NCI-H69 (cell line): Measurements from ENCODE around the gene SLC9C2.
"Not testable (repeated sequence)": the region's sequence is repeated elsewhere in the genome, so short reads cannot be mapped to it uniquely, and the experiment has no call there.

Experiments used
- DNase-seq: peaks from one replicate; lab custom pipeline; 2025; lab: John Stamatoyannopoulos, UW

The SLC9C2 gene

GRCh38 chr1:173525926-173526325 is 76.9 kb downstream of the SLC9C2 start:
- DNase-seq = no peak

- DNase-seq = no peak
Measured at GRCh38 chr1:173523329-173523728, 79.5 kb downstream of the SLC9C2 start.

DNA sequence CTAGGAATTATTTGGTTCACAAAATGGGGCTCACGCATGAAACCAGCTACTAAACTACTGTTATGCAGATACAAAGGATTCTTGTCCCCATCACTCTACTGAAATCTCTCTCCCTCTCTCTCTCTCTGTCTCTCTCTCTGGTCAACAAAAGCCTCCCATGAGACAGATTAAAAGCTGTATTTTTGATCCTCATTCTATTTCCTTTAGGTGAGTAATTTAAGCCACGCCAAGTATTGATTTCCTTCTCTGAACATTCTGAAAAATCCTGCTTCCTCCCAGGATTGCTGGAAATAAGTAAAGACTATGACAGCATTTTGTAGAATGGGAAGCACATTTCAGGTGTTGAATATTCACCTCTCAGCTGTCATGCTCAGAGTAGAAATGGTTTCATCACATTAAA is 82.1 kb downstream of the SLC9C2 start:
- DNase-seq = no peak

GRCh38 chr1:173514503-173514902 is 88.4 kb downstream of the SLC9C2 start:
- DNase-seq = not testable (repeated sequence)

- no peak for DNase-seq
Measured at GRCh38 chr1:173509797-173510196, 93.1 kb downstream of the SLC9C2 start.

GRCh38 chr1:173508541-173508940 is 94.3 kb downstream of the SLC9C2 start:
- DNase-seq = no peak

DNA sequence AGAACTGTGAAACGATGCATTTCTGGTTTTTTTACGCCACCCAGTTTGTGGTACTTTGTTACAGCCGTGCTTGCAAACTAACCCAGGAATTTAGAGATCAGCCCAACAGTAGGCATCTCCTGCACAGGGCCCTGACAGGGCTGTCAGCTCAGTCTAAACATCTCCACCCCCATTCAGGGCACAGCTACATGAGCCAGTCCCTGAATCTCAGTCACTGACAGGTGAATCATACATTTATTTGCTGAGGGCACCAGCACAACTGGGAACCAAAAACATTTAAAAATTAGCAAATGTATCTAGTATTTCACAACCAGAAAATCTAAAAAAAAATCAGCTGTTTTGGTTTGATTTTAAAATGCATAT is 95.0 kb downstream of the SLC9C2 start:
- DNase-seq = peak; percentile 38

DNA sequence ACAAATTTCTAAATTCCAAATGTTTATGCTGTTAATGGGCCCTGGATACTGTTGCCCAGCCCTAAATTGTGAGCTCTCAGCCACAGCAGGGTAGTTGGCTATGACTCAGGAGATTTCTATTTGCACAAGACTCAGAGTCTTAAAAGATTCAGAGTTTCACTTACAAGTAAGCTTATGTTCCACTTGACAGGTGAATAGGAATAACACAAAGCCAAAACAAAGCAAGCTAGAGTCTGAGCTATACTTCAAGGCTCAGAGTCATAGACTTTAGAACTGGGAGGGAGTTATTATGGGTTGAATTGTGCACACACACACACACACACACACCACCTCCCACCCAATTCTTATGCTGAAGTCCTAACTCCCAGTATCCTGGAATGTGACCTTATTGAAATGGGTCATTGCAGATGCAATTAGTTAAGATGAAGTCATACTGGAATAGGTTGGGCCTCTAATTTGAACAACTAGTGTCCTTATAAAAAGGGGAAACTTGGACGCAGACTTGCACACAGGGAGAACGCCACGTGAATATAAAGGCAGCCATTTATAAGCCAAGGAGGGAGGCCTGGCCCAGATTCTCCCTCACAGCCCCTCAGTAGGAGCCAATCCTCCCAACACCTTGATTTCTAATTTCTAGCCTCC is 95.5 kb downstream of the SLC9C2 start:
- peak; percentile 80 for DNase-seq

DNA sequence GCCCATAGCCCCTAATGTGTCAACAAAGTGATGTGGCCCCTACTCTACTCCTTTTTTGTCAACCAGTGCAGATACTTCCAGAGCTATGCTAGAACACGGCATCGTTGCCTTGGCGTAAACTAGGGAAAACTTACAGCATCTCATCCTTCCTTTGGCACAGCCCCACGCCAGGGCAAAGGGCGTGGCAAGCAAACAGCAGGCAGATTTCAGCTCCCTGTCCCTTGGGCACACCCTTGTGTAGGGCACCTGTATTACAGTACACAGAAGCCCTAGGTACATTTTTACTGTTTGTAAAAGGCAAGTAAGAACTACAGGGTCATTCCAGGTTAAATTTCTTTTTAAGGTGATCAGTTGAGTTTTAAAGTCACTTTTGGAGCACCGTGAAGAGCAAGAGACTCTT is 96.4 kb downstream of the SLC9C2 start:
- peak; percentile 35 for DNase-seq

DNA sequence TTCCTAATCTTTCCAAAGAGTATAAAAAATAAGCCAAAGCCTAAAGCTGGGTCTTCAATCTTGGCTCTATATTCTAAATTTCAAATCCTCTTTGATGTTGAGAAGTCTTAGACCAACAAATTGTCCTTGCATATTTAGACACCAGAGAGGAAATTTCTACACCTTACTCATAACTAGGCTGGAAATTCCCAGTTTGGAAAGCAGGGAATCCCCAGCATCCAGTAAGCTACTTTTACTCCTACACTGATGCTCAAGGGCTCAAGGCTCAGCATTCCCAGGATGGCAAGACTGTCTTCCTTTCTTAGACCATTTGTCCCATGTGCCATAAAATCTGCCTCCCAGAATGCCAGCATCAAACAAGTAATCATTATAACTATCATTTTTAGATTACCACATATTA is 97.5 kb downstream of the SLC9C2 start:
- DNase-seq = no peak

- peak; percentile 95 for DNase-seq
Measured at GRCh38 chr1:173504268-173504667, 98.6 kb downstream of the SLC9C2 start.

- DNase-seq = peak; percentile 85
Measured at GRCh38 chr1:173503391-173503790, 99.5 kb downstream of the SLC9C2 start.

DNA sequence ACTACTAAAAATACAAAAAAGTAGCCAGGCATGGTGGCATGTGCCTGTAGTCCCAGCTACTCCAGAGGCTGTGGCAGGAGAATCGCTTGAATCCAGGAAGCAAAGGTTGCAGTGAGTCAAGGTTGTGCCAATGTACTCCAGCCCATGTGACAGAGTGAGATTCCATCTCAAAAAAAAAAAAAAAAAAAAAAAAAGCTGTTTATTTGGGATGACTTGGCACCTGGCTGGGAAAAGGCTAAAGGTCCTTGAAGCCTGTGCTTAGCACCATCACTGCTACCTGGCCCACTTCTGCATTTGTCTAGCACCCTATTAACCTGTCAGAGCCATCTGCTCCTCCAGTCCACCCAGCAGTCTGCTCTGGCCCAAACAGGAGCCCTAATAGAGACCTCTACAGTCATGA is 100.8 kb downstream of the SLC9C2 start:
- peak; percentile 12 for DNase-seq

DNA sequence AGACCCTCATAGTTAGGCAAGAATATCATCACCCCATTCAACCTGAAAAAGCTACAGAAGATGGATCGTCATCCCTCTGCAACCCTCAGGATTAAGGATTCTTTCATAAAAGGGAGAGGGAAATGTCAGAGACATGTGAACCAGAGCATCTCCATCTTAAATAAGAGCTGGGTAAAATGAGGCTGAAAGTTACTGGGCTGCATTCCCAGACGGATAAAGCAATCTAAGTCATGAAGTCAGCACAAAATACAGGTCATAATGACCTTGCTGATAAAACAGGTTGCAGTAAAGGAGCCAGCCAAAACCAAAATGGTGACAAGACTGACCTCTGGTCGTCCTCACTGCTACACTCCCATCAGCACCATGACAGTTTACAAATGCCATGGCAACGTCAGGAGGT is 103.1 kb downstream of the SLC9C2 start:
- DNase-seq = no peak

DNA sequence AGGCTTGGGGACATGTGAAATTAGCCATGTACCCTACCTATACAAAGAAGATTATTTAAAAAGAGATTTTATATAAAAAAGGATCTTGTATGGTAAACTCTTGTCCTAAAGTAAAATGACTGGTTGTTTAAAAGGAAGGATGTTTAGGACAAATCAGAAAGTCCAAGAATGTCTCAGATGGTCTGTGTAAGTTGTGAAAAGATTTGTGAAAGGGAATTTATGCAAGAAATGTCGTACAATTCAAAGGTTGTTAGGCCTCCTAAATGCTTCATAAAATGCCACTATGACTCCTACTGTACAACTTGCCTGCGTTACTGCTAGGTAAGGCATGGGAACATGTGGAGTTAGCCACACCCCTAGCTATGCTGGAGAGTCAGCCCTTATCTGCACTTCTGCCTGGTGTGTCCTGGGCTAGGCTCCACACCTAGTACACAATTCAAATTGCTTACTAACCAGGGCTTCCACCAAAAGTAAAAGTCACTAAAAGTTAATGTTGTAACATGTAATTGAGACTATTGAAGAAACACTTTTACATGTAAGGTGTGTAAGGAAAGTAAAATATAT is 106.0 kb downstream of the SLC9C2 start:
- DNase-seq = no peak

GRCh38 chr1:173495609-173496267 is 107.1 kb downstream of the SLC9C2 start:
- DNase-seq = no peak

GRCh38 chr1:173493125-173493524 is 109.7 kb downstream of the SLC9C2 start:
- DNase-seq = not testable (repeated sequence)

DNA sequence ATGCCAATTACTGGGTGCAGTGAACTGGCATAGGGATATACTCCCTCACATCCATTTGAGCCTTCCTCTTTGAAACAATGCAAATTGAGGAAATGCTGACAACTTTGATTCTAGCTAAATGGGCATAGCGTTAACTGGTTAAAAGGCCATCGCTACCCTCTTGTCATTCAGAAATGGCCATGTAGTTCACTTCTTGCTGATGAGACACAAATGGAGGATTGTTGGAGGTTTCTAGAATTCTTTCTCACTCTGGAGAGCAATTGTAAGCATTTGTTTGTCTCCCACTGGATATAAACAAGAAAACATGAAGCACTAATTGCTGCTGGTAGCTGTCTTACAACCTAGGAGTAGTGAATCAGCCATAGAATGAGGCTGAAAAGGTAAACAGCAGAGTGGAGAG is 111.4 kb downstream of the SLC9C2 start:
- no peak for DNase-seq

GRCh38 chr1:173489929-173490328 is 112.9 kb downstream of the SLC9C2 start:
- DNase-seq = no peak

DNA sequence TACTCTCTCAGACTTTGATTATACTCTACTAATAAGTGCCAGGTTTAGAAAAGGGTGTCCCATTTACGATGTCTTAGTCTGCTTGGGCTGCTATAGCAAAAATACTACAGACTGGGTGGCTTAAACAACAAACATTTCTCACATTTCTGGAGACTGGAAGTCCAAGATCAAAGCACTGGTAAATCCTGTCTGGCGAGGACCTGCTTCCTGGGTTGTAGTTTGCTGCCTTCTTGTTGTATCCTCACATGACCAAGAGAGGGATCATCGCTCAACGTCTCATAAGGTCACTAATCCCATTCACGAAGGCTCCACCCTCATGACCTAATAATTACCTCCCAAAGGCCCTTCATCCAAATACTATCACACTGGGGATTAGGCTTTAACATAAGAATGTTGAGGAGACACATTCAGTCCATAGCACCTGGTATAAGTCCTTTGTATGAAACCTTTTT is 113.7 kb downstream of the SLC9C2 start:
- DNase-seq = no peak

- no peak for DNase-seq
Measured at GRCh38 chr1:173488001-173488400, 114.9 kb downstream of the SLC9C2 start.

- no peak for DNase-seq
Measured at GRCh38 chr1:173485401-173485800, 117.5 kb downstream of the SLC9C2 start.

DNA sequence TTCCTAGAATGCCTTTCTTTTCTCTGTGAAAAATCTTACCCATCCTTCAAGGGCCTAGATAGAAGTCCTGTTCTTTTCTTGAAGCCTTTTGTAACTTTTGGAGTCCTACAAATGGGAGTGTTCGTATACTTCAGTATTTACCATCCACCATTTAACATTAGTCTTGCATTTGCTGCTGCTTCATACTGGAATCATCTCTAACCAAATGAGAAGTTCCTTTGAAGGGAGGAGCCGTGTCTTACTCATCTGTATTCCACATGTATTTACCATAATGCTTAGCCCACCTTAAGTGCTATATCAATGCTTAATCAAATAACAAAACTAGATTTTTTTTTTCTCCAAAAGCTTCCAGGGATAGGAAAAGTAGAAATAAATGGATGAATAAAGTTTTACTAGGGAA is 118.6 kb downstream of the SLC9C2 start:
- DNase-seq = no peak

GRCh38 chr1:173482683-173483082 is 120.2 kb downstream of the SLC9C2 start:
- DNase-seq = no peak
